Measurements from ENCODE around the gene B4GALT7. TPM values are rescaled to one million over a fixed set of nuclear protein-coding genes. Genes with fewer than 3 reads are reported as not detected.
"Not testable (repeated sequence)": the region's sequence is repeated elsewhere in the genome, so short reads cannot be mapped to it uniquely, and the experiment has no call there.

Gene B4GALT7
- total and polyA plus RNA-seq, 2 donors: 14.1 to 29.1 TPM

- no peak overlapping the region for H3K27ac ChIP-seq (ENCODE audit: low read depth in 1 of 2, low read length in 1 of 2)
- no peaks in the 10 kb centered on the region for H3K4me1 ChIP-seq (ENCODE audit: control insufficient read depth in 2 of 2, insufficient read depth in 2 of 2, low read length in 2 of 2)
- DNase-seq (ENCODE audit: low read depth in 6 of 9, low spot score in 9 of 9): no peak
- peaks cover 0 to 1% of the 10 kb centered on the region in 2 donors for H3K9me3 ChIP-seq (ENCODE audit: control insufficient read depth in 2 of 2, insufficient read depth in 1 of 2, low read length in 1 of 2)
- 90% methylated on average over 13 of the region's 13 CpGs for WGBS
- H3K36me3 ChIP-seq (ENCODE audit: control insufficient read depth in 2 of 2, insufficient read depth in 2 of 2, low read length in 1 of 2): peaks cover 11 to 22% of the 10 kb centered on the region in 2 donors
- no peaks in the 10 kb centered on the region for H3K27me3 ChIP-seq (ENCODE audit: control insufficient read depth in 2 of 2, insufficient read depth in 1 of 2, low read length in 1 of 2)
- no peak overlapping the region for H3K4me3 ChIP-seq (ENCODE audit: low read length in 2 of 2)
Measured at GRCh38 chr5:177610131-177610769, 10.3 kb downstream of the B4GALT7 start.

- no peak for DNase-seq (ENCODE audit: low read depth in 6 of 9, low spot score in 9 of 9)
- H3K27me3 ChIP-seq (ENCODE audit: control insufficient read depth in 2 of 2, insufficient read depth in 1 of 2, low read length in 1 of 2): no peaks in the 10 kb centered on the region
- H3K4me1 ChIP-seq (ENCODE audit: control insufficient read depth in 2 of 2, insufficient read depth in 2 of 2, low read length in 2 of 2): no peaks in the 10 kb centered on the region
- 94% methylated on average over 4 of the region's 4 CpGs for WGBS
- H3K4me3 ChIP-seq (ENCODE audit: low read length in 2 of 2): no peak overlapping the region
- peaks cover 8 to 22% of the 10 kb centered on the region in 2 donors for H3K36me3 ChIP-seq (ENCODE audit: control insufficient read depth in 2 of 2, insufficient read depth in 2 of 2, low read length in 1 of 2)
- peaks cover 0 to 1% of the 10 kb centered on the region in 2 donors for H3K9me3 ChIP-seq (ENCODE audit: control insufficient read depth in 2 of 2, insufficient read depth in 1 of 2, low read length in 1 of 2)
- no peak overlapping the region for H3K27ac ChIP-seq (ENCODE audit: low read depth in 1 of 2, low read length in 1 of 2)
Measured at GRCh38 chr5:177610770-177611445, 11.0 kb downstream of the B4GALT7 start.

GRCh38 chr5:177611446-177612214, 11.7 kb downstream of the B4GALT7 start:
- Histone ChIP-seq H3K36me3 (ENCODE audit: control insufficient read depth in 2 of 2, insufficient read depth in 2 of 2, low read length in 1 of 2) (peaks cover 8 to 22% of the 10 kb centered on the region in 2 donors), H3K9me3 (ENCODE audit: control insufficient read depth in 2 of 2, insufficient read depth in 1 of 2, low read length in 1 of 2) (peaks cover 0 to 1% of the 10 kb centered on the region in 2 donors), H3K4me1 (ENCODE audit: control insufficient read depth in 2 of 2, insufficient read depth in 2 of 2, low read length in 2 of 2) (no peaks in the 10 kb centered on the region), H3K27ac (ENCODE audit: low read depth in 1 of 2, low read length in 1 of 2) (no peak overlapping the region), H3K27me3 (ENCODE audit: control insufficient read depth in 2 of 2, insufficient read depth in 1 of 2, low read length in 1 of 2) (no peaks in the 10 kb centered on the region), H3K4me3 (ENCODE audit: low read length in 2 of 2) (no peak overlapping the region)
- no peak for DNase-seq (ENCODE audit: low read depth in 6 of 9, low spot score in 9 of 9)
- WGBS: 98% methylated on average over 15 of the region's 15 CpGs

- 92% methylated on average over 6 of the region's 6 CpGs for WGBS
- no peak for DNase-seq (ENCODE audit: low read depth in 6 of 9, low spot score in 9 of 9)
- H3K36me3 ChIP-seq (ENCODE audit: control insufficient read depth in 2 of 2, insufficient read depth in 2 of 2, low read length in 1 of 2): peaks cover 8 to 22% of the 10 kb centered on the region in 2 donors
- H3K9me3 ChIP-seq (ENCODE audit: control insufficient read depth in 2 of 2, insufficient read depth in 1 of 2, low read length in 1 of 2): peaks cover 0 to 1% of the 10 kb centered on the region in 2 donors
- no peak overlapping the region for H3K4me3 ChIP-seq (ENCODE audit: low read length in 2 of 2)
- H3K4me1 ChIP-seq (ENCODE audit: control insufficient read depth in 2 of 2, insufficient read depth in 2 of 2, low read length in 2 of 2): no peaks in the 10 kb centered on the region
- H3K27ac ChIP-seq (ENCODE audit: low read depth in 1 of 2, low read length in 1 of 2): no peak overlapping the region
- no peaks in the 10 kb centered on the region for H3K27me3 ChIP-seq (ENCODE audit: control insufficient read depth in 2 of 2, insufficient read depth in 1 of 2, low read length in 1 of 2)
Measured at GRCh38 chr5:177612215-177612673, 12.3 kb downstream of the B4GALT7 start.

- Histone ChIP-seq H3K27me3 (ENCODE audit: control insufficient read depth in 2 of 2, insufficient read depth in 1 of 2, low read length in 1 of 2) (no peaks in the 10 kb centered on the region), H3K36me3 (ENCODE audit: control insufficient read depth in 2 of 2, insufficient read depth in 2 of 2, low read length in 1 of 2) (peaks cover 13 to 30% of the 10 kb centered on the region in 2 donors)
- WGBS: 97% methylated on average over 2 of the region's 2 CpGs
Measured at GRCh38 chr5:177620560-177620959, 20.6 kb downstream of the B4GALT7 start.

GRCh38 chr5:177624172-177624571, 24.2 kb downstream of the B4GALT7 start:
- not testable (repeated sequence) for H3K4me3 ChIP-seq (ENCODE audit: low read length in 2 of 2); H3K4me1 ChIP-seq (ENCODE audit: control insufficient read depth in 2 of 2, insufficient read depth in 2 of 2, low read length in 2 of 2); H3K27me3 ChIP-seq (ENCODE audit: control insufficient read depth in 2 of 2, insufficient read depth in 1 of 2, low read length in 1 of 2); H3K27ac ChIP-seq (ENCODE audit: low read depth in 1 of 2, low read length in 1 of 2); DNase-seq (ENCODE audit: low read depth in 6 of 9, low spot score in 9 of 9); H3K9me3 ChIP-seq (ENCODE audit: control insufficient read depth in 2 of 2, insufficient read depth in 1 of 2, low read length in 1 of 2)
- WGBS: 97% methylated on average over 10 of the region's 10 CpGs
- H3K36me3 ChIP-seq (ENCODE audit: control insufficient read depth in 2 of 2, insufficient read depth in 2 of 2, low read length in 1 of 2): peaks cover 6 to 22% of the 10 kb centered on the region in 2 donors

More at GRCh38 chr5:177620560-177620959, 20.6 kb downstream of the B4GALT7 start:
- no peak for DNase-seq (ENCODE audit: low read depth in 6 of 9, low spot score in 9 of 9)
- Histone ChIP-seq H3K27ac (ENCODE audit: low read depth in 1 of 2, low read length in 1 of 2) (no peak overlapping the region), H3K9me3 (ENCODE audit: control insufficient read depth in 2 of 2, insufficient read depth in 1 of 2, low read length in 1 of 2) (no peaks in the 10 kb centered on the region), H3K4me3 (ENCODE audit: low read length in 2 of 2) (no peak overlapping the region), H3K4me1 (ENCODE audit: control insufficient read depth in 2 of 2, insufficient read depth in 2 of 2, low read length in 2 of 2) (no peaks in the 10 kb centered on the region)

GRCh38 chr5:177630186-177630585, 30.3 kb downstream of the B4GALT7 start:
- H3K27me3 ChIP-seq (ENCODE audit: control insufficient read depth in 2 of 2, insufficient read depth in 1 of 2, low read length in 1 of 2); H3K9me3 ChIP-seq (ENCODE audit: control insufficient read depth in 2 of 2, insufficient read depth in 1 of 2, low read length in 1 of 2); DNase-seq (ENCODE audit: low read depth in 6 of 9, low spot score in 9 of 9); H3K4me1 ChIP-seq (ENCODE audit: control insufficient read depth in 2 of 2, insufficient read depth in 2 of 2, low read length in 2 of 2); H3K36me3 ChIP-seq (ENCODE audit: control insufficient read depth in 2 of 2, insufficient read depth in 2 of 2, low read length in 1 of 2); H3K4me3 ChIP-seq (ENCODE audit: low read length in 2 of 2); H3K27ac ChIP-seq (ENCODE audit: low read depth in 1 of 2, low read length in 1 of 2): not testable (repeated sequence)

- DNase-seq (ENCODE audit: low read depth in 6 of 9, low spot score in 9 of 9); H3K27ac ChIP-seq (ENCODE audit: low read depth in 1 of 2, low read length in 1 of 2); H3K27me3 ChIP-seq (ENCODE audit: control insufficient read depth in 2 of 2, insufficient read depth in 1 of 2, low read length in 1 of 2); H3K4me1 ChIP-seq (ENCODE audit: control insufficient read depth in 2 of 2, insufficient read depth in 2 of 2, low read length in 2 of 2); H3K36me3 ChIP-seq (ENCODE audit: control insufficient read depth in 2 of 2, insufficient read depth in 2 of 2, low read length in 1 of 2); H3K9me3 ChIP-seq (ENCODE audit: control insufficient read depth in 2 of 2, insufficient read depth in 1 of 2, low read length in 1 of 2); H3K4me3 ChIP-seq (ENCODE audit: low read length in 2 of 2): not testable (repeated sequence)
- 98% methylated on average over 3 of the region's 3 CpGs for WGBS
Measured at GRCh38 chr5:177634912-177635311, 35.0 kb downstream of the B4GALT7 start.

GRCh38 chr5:177645462-177645861, 45.5 kb downstream of the B4GALT7 start:
- H3K27me3 ChIP-seq (ENCODE audit: control insufficient read depth in 2 of 2, insufficient read depth in 1 of 2, low read length in 1 of 2); H3K4me1 ChIP-seq (ENCODE audit: control insufficient read depth in 2 of 2, insufficient read depth in 2 of 2, low read length in 2 of 2); H3K9me3 ChIP-seq (ENCODE audit: control insufficient read depth in 2 of 2, insufficient read depth in 1 of 2, low read length in 1 of 2); H3K36me3 ChIP-seq (ENCODE audit: control insufficient read depth in 2 of 2, insufficient read depth in 2 of 2, low read length in 1 of 2); H3K4me3 ChIP-seq (ENCODE audit: low read length in 2 of 2); DNase-seq (ENCODE audit: low read depth in 6 of 9, low spot score in 9 of 9); H3K27ac ChIP-seq (ENCODE audit: low read depth in 1 of 2, low read length in 1 of 2): not testable (repeated sequence)
- no CpG with 5 or more reads among the region's 1 CpG for WGBS

All from thymus (tissue), 11 donors.